HepG2 (cell line): ENCODE data around the gene ADGRL1. TPM values are rescaled to one million over a fixed set of nuclear protein-coding genes. Genes with fewer than 3 reads are reported as not detected.

ENCODE experiments used
- FOXJ3 ChIP-seq: sonication (generic); formaldehyde crosslinking; IDR thresholded peaks from 2 replicates; pipeline ENCODE4 v1.4.0; 2020; ENCODE audit warnings: missing genetic modification reagents, mild to moderate bottlenecking, borderline replicate concordance
- MED8 ChIP-seq: sonication (generic); formaldehyde crosslinking; IDR thresholded peaks from 2 replicates; pipeline ENCODE4 v1.8.1; 2023; ENCODE audit warnings: mild to moderate bottlenecking, missing genetic modification reagents; ENCODE audit not compliant: insufficient replicate concordance
- SMAD3 ChIP-seq: sonication (generic); formaldehyde crosslinking; IDR thresholded peaks from 2 replicates; pipeline ENCODE4 v1.4.0; 2020; ENCODE audit warnings: missing genetic modification reagents
- SOX6 ChIP-seq, 2 experiments: fragments of 450-650 bp in 1 of 2; sonication (generic) in 1 of 2; formaldehyde crosslinking in 1 of 2; IDR thresholded peaks; 2 replicates each; pipeline versions ENCODE4 v1.4.0 to v1.6.1; 2017 to 2020; ENCODE audit warnings: antibody characterized with exemption in 1 of 2, mild to moderate bottlenecking in 1 of 2, missing genetic modification reagents in 1 of 2
- SRF ChIP-seq: IDR thresholded peaks from 2 replicates; pipeline ENCODE4 v1.6.1; 2011; ENCODE audit warnings: mild to moderate bottlenecking, low read depth, low read length, moderate library complexity
- SSRP1 ChIP-seq: IDR thresholded peaks from 2 replicates; pipeline ENCODE4 v1.6.1; 2016; ENCODE audit warnings: control low read depth
- YEATS4 ChIP-seq: sonication (generic); formaldehyde crosslinking; IDR thresholded peaks from 2 replicates; pipeline ENCODE4 v1.4.0; 2020; ENCODE audit warnings: missing genetic modification reagents, borderline replicate concordance
- ZBTB7B ChIP-seq: sonication (generic); formaldehyde crosslinking; IDR thresholded peaks from 2 replicates; pipeline ENCODE4 v1.4.0; 2020; ENCODE audit warnings: missing genetic modification reagents
- ZNF337 ChIP-seq: sonication (generic); formaldehyde crosslinking; IDR thresholded peaks from 2 replicates; pipeline ENCODE4 v1.5.1; 2020; ENCODE audit warnings: missing genetic modification reagents, low read depth, mild to moderate bottlenecking, borderline replicate concordance
- ZNF343 ChIP-seq: sonication (generic); formaldehyde crosslinking; IDR thresholded peaks from 2 replicates; pipeline ENCODE4 v1.4.0; 2020; ENCODE audit warnings: mild to moderate bottlenecking, missing genetic modification reagents
- polyA plus RNA-seq, 8 experiments: library from polyadenylated mRNA; depleted of rRNA in 3 of 8; stranded (reverse) in 7 of 8; unstranded in 1 of 8; fragments of >200 nt; fragmentation: Illumina TruSeq in 4 of 8; extraction: Trizol in 4 of 8; gene quantifications; 2 replicates each; pipeline versions ENCODE4 v1.2.1 to v1.2.3, GENCODE V29; 2011 to 2016; ENCODE audit warnings: low read depth in 4 of 8, missing spikeins in 1 of 8, mixed read lengths in 1 of 8; ENCODE audit not compliant: insufficient read depth in 1 of 8
- total RNA-seq, 5 experiments: library from RNA; depleted of rRNA; stranded (reverse); fragments of >200 nt; fragmentation: Illumina TruSeq; extraction: Trizol; gene quantifications; 2 replicates each; pipeline ENCODE4 v1.2.3, GENCODE V29; 2016; ENCODE audit warnings: low read depth in 1 of 5
- TF ChIP-seq, protein P1 (sequence below): sonication (generic); formaldehyde crosslinking; IDR thresholded peaks from 2 replicates; pipeline ENCODE4 v1.4.0; 2020; ENCODE audit warnings: mild to moderate bottlenecking, missing genetic modification reagents
- TF ChIP-seq, protein P2 (sequence below): sonication (generic); formaldehyde crosslinking; IDR thresholded peaks from 2 replicates; pipeline ENCODE4 v1.8.0; 2022; ENCODE audit warnings: mild to moderate bottlenecking, missing genetic modification reagents, moderate library complexity
- TF ChIP-seq, protein P3 (sequence below): sonication (generic); formaldehyde crosslinking; IDR thresholded peaks from 2 replicates; pipeline ENCODE4 v1.4.0; 2020; ENCODE audit warnings: missing genetic modification reagents
- TF ChIP-seq, protein P4 (sequence below): sonication (generic); formaldehyde crosslinking; IDR thresholded peaks from 2 replicates; pipeline ENCODE4 v1.4.0; 2020; ENCODE audit warnings: mild to moderate bottlenecking, missing genetic modification reagents

Gene ADGRL1
- total and polyA plus RNA-seq, 2 of the 13 experiments (the other 11 are each of a cell fraction or from before 2014, with no cell fraction given): 0.49 to 1.7 TPM

DNA sequence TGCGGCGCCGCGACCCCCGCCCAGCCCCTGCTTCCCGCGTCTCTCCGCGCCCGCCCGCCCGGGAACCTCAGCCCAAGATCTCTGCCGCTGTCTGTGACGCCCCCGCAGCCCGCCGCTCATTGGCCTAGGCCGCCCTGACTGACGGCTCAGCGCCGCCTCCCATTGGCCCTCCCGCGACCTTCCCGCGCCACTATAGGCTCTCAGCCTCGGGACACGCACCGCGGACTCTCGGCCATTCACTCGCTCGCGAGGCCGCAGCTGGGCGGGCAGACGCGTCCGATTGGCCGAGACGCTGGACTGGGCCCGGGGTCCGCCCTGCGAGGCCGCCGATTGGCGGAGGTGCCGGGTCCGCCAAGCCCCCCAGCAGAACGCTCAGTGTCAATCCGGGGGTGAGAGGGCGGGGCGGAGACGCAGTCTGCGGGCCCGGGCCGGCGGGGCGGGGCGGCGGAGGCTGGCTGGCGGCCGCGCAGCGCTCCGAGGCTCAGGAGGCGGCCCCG is 88.3 kb downstream of the ADGRL1 start, which contains the start of gene PRKACA (continued):
- TF ChIP-seq ZNF337 (CRISPR knock-in tag) (no peak), ZNF343 (CRISPR knock-in tag) (no peak), ZBTB7B (CRISPR knock-in tag) (peak; percentile 53; the same call in 1 of the 2 replicates), SSRP1 (no peak), YEATS4 (CRISPR knock-in tag) (no peak), SMAD3 (no peak), FOXJ3 (CRISPR knock-in tag) (no peak), SOX6 (IDR thresholded peaks at IDR 0.05) (no peak), SOX6 (CRISPR knock-in tag; IDR thresholded peaks at IDR 0.05) (no peak), MED8 (CRISPR knock-in tag) (no peak), SRF (no peak)
- TF ChIP-seq, protein P1, sequence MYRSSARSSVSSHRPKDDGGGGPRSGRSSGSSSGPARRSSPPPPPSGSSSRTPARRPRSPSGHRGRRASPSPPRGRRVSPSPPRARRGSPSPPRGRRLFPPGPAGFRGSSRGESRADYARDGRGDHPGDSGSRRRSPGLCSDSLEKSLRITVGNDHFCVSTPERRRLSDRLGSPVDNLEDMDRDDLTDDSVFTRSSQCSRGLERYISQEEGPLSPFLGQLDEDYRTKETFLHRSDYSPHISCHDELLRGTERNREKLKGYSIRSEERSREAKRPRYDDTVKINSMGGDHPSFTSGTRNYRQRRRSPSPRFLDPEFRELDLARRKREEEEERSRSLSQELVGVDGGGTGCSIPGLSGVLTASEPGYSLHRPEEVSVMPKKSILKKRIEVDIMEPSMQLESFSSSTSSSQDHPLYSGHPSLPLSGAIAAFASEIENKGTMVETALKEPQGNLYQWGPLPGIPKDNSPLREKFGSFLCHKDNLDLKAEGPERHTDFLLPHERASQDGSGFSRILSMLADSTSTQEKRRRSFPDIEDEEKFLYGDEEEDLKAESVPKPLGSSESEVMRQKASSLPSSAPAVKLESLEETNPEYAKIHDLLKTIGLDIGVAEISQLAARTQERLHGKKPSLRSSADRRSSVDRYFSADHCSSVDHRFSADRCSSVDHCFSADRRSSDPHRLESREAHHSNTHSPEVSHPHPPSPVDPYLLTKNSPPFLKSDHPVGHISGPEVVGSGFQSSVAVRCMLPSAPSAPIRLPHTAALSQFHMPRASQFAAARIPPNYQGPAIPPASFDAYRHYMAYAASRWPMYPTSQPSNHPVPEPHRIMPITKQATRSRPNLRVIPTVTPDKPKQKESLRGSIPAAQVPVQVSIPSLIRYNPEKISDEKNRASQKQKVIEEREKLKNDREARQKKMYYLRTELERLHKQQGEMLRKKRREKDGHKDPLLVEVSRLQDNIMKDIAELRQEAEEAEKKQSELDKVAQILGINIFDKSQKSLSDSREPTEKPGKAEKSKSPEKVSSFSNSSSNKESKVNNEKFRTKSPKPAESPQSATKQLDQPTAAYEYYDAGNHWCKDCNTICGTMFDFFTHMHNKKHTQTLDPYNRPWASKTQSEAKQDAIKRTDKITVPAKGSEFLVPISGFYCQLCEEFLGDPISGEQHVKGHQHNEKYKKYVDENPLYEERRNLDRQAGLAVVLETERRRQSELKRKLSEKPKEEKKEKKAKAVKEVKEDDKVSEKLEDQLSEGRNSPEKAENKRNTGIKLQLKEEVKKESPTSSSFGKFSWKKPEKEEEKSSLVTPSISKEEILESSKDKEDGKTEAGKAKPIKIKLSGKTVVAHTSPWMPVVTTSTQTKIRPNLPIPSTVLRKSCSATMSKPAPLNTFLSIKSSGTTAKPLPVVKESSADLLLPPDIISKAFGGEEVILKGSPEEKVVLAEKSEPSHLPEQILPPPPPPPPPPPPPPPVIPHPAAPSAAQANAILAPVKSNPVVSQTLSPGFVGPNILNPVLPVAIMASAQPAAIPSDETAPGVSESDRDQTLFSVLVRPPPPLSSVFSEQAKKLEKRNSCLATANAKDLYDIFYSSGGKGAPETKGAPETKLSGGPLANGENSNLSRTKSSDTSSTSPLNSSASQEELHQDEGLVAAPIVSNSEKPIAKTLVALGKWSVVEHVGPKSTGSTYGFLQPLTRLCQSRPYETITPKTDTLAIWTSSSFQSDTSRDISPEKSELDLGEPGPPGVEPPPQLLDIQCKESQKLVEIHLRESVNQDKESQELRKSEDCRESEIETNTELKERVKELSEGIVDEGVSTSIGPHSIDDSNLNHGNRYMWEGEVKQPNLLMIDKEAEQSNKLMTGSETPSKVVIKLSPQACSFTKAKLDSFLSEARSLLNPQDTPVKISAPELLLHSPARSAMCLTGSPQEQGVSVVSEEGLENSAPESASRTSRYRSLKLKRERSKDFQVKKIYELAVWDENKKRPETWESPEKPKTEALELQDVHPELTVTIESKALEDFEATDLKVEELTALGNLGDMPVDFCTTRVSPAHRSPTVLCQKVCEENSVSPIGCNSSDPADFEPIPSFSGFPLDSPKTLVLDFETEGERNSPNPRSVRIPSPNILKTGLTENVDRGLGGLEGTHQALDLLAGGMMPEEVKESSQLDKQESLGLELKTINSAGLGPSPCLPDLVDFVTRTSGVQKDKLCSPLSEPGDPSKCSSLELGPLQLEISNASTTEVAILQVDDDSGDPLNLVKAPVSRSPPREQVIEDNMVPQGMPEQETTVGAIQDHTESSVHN: no peak
- TF ChIP-seq, protein P2, sequence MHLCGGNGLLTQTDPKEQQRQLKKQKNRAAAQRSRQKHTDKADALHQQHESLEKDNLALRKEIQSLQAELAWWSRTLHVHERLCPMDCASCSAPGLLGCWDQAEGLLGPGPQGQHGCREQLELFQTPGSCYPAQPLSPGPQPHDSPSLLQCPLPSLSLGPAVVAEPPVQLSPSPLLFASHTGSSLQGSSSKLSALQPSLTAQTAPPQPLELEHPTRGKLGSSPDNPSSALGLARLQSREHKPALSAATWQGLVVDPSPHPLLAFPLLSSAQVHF (CRISPR knock-in tag): no peak
- TF ChIP-seq, protein P3, sequence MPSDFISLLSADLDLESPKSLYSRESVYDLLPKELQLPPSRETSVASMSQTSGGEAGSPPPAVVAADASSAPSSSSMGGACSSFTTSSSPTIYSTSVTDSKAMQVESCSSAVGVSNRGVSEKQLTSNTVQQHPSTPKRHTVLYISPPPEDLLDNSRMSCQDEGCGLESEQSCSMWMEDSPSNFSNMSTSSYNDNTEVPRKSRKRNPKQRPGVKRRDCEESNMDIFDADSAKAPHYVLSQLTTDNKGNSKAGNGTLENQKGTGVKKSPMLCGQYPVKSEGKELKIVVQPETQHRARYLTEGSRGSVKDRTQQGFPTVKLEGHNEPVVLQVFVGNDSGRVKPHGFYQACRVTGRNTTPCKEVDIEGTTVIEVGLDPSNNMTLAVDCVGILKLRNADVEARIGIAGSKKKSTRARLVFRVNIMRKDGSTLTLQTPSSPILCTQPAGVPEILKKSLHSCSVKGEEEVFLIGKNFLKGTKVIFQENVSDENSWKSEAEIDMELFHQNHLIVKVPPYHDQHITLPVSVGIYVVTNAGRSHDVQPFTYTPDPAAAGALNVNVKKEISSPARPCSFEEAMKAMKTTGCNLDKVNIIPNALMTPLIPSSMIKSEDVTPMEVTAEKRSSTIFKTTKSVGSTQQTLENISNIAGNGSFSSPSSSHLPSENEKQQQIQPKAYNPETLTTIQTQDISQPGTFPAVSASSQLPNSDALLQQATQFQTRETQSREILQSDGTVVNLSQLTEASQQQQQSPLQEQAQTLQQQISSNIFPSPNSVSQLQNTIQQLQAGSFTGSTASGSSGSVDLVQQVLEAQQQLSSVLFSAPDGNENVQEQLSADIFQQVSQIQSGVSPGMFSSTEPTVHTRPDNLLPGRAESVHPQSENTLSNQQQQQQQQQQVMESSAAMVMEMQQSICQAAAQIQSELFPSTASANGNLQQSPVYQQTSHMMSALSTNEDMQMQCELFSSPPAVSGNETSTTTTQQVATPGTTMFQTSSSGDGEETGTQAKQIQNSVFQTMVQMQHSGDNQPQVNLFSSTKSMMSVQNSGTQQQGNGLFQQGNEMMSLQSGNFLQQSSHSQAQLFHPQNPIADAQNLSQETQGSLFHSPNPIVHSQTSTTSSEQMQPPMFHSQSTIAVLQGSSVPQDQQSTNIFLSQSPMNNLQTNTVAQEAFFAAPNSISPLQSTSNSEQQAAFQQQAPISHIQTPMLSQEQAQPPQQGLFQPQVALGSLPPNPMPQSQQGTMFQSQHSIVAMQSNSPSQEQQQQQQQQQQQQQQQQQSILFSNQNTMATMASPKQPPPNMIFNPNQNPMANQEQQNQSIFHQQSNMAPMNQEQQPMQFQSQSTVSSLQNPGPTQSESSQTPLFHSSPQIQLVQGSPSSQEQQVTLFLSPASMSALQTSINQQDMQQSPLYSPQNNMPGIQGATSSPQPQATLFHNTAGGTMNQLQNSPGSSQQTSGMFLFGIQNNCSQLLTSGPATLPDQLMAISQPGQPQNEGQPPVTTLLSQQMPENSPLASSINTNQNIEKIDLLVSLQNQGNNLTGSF (CRISPR knock-in tag): no peak
- TF ChIP-seq, protein P4, sequence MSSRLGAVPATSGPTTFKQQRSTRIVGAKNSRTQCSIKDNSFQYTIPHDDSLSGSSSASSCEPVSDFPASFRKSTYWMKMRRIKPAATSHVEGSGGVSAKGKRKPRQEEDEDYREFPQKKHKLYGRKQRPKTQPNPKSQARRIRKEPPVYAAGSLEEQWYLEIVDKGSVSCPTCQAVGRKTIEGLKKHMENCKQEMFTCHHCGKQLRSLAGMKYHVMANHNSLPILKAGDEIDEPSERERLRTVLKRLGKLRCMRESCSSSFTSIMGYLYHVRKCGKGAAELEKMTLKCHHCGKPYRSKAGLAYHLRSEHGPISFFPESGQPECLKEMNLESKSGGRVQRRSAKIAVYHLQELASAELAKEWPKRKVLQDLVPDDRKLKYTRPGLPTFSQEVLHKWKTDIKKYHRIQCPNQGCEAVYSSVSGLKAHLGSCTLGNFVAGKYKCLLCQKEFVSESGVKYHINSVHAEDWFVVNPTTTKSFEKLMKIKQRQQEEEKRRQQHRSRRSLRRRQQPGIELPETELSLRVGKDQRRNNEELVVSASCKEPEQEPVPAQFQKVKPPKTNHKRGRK (CRISPR knock-in tag): no peak
